Gastrocnemius medialis (tissue), 4 donors: ENCODE measurements around the gene LEFTY1. TPM values are rescaled to one million over a fixed set of nuclear protein-coding genes. Genes with fewer than 3 reads are reported as not detected.

Experiments used
- ATAC-seq, 2 donors: fragments of 150-250 bp; one replicate each; pipeline ENCODE4 v1.9.1; 2016
- DNase-seq, 2 donors: peaks; one replicate each; pipeline ENCODE4 v3.0.0-alpha.2; 2019
- H3K27ac ChIP-seq, 4 donors: fragments of 200-600 bp; sonication (generic); 1 replicate in 1 of 4; 2 replicates in 3 of 4; pipeline ENCODE4 v1.5.1; 2016 to 2018; ENCODE audit warnings: mild to moderate bottlenecking in 2 of 4, moderate library complexity in 1 of 4
- H3K27me3 ChIP-seq, 3 donors: fragments of 200-600 bp; sonication (generic) in 2 of 3; 1 replicate in 1 of 3; 2 replicates in 2 of 3; pipeline versions ENCODE4 v1.5.1 to v1.6.0; 2016 to 2019; ENCODE audit warnings: mild to moderate bottlenecking in 1 of 3, moderate library complexity in 1 of 3
- H3K36me3 ChIP-seq, 2 donors: fragments of 200-600 bp; sonication (generic) in 1 of 2; one replicate each; pipeline ENCODE4 v1.5.1; 2017 to 2018
- H3K4me1 ChIP-seq, 2 donors: fragments of 200-600 bp; sonication (generic) in 1 of 2; one replicate each; pipeline ENCODE4 v1.5.1; 2016 to 2017; ENCODE audit warnings: mild to moderate bottlenecking in 2 of 2
- H3K4me3 ChIP-seq, 4 donors: fragments of 200-600 bp; sonication (generic) in 3 of 4; 1 replicate in 1 of 4; 2 replicates in 3 of 4; pipeline ENCODE4 v1.5.1; 2016 to 2019; ENCODE audit warnings: mild to moderate bottlenecking in 2 of 4
- H3K9me3 ChIP-seq, 3 donors: fragments of 200-600 bp; sonication (generic) in 2 of 3; 1 replicate in 1 of 3; 2 replicates in 2 of 3; pipeline ENCODE4 v1.5.1; 2016 to 2019
- CTCF ChIP-seq, 5 experiments: fragments of 450-650 bp in 3 of 5; fragments of 200-600 bp in 2 of 5; sonication (generic) in 2 of 5; IDR thresholded peaks in 4 of 5; conservative IDR thresholded peaks in 1 of 5; 1 replicate in 4 of 5; 2 replicates in 1 of 5; pipeline ENCODE4 v1.5.1; 2016 to 2019; ENCODE audit warnings: antibody characterized with exemption in 5 of 5, mild to moderate bottlenecking in 3 of 5, moderate library complexity in 3 of 5
- POLR2A ChIP-seq, 2 donors: fragments of 450-650 bp; IDR thresholded peaks; one replicate each; pipeline ENCODE4 v1.6.1; 2017; ENCODE audit warnings: antibody characterized with exemption in 2 of 2, mild to moderate bottlenecking in 2 of 2, moderate library complexity in 2 of 2
- in situ Hi-C, 4 donors: fragments of 200-750 bp; cut with MboI; loops; one replicate each; pipeline versions ENCODE4 v1.15.0 to v1.8.0; 2017; ENCODE audit warnings: low sequenced_read_pairs in 4 of 4
- intact Hi-C: fragments of 100-400 bp; cut with DNase I; formaldehyde crosslinking; loops from one replicate; pipeline ENCODE4 v1.15.1; 2023; ENCODE audit warnings: low total_unique reads
- total RNA-seq, 4 donors: library from RNA; depleted of rRNA; stranded (reverse); fragments of >200 nt; gene quantifications; one replicate each; pipeline versions ENCODE4 v1.1.0 to v1.2.3, GENCODE V29; 2016

Gene LEFTY1
- total RNA-seq, 4 donors from 2014 or later: 0.97 TPM; not detected in 3

- ATAC-seq (no peak), DNase-seq (no peak)
- Histone ChIP-seq H3K36me3 (peaks cover 0 to 66% of the 10 kb centered on the region in 2 donors), H3K27ac (no peak overlapping the region), H3K27me3 (no peaks in the 10 kb centered on the region), H3K4me1 (peaks cover 0 to 5% of the 10 kb centered on the region in 2 donors), H3K9me3 (no peaks in the 10 kb centered on the region), H3K4me3 (no peak overlapping the region)
- TF ChIP-seq CTCF (IDR thresholded peaks at IDR 0.05 in 4 of 5, conservative IDR thresholded peaks at IDR 0.05 in 1 of 5) (no peak), POLR2A (IDR thresholded peaks at IDR 0.05) (no peak)
- intact Hi-C loops (no loop called here), in situ Hi-C loops (no loop called here)
Observed at GRCh38 chr1:225871359-225872074, 17.4 kb downstream of the LEFTY1 start.

GRCh38 chr1:225870911-225871310, 18.0 kb downstream of the LEFTY1 start:
- H3K27me3 ChIP-seq: no peaks in the 10 kb centered on the region
- ATAC-seq: no peak
- H3K4me1 ChIP-seq: no peaks in the 10 kb centered on the region
- in situ Hi-C loops: no loop called here
- H3K27ac ChIP-seq: no peak overlapping the region
- H3K4me3 ChIP-seq: no peak overlapping the region
- H3K36me3 ChIP-seq: peaks cover 0 to 72% of the 10 kb centered on the region in 2 donors
- TF ChIP-seq CTCF (IDR thresholded peaks at IDR 0.05 in 4 of 5, conservative IDR thresholded peaks at IDR 0.05 in 1 of 5) (no peak), POLR2A (IDR thresholded peaks at IDR 0.05) (no peak)
- intact Hi-C loops: no loop called here
- H3K9me3 ChIP-seq: no peaks in the 10 kb centered on the region
- DNase-seq: no peak

GRCh38 chr1:225868631-225869330, 20.2 kb downstream of the LEFTY1 start:
- no peak for ATAC-seq
- in situ Hi-C loops: loop anchor here in 1 of 4 donors (10.0 kb wide), 1 partner anchor 106 kb away; no protein-coding TSS in a partner anchor
- DNase-seq: no peak
- Histone ChIP-seq H3K4me3 (no peak overlapping the region), H3K27ac (no peak overlapping the region), H3K36me3 (peaks cover 0 to 77% of the 10 kb centered on the region in 2 donors), H3K9me3 (no peaks in the 10 kb centered on the region), H3K27me3 (no peaks in the 10 kb centered on the region), H3K4me1 (no peaks in the 10 kb centered on the region)
- TF ChIP-seq POLR2A (IDR thresholded peaks at IDR 0.05) (no peak), CTCF (IDR thresholded peaks at IDR 0.05 in 4 of 5, conservative IDR thresholded peaks at IDR 0.05 in 1 of 5) (no peak)
- intact Hi-C loops: no loop called here

- DNase-seq: no peak
- Histone ChIP-seq H3K4me3 (no peak overlapping the region), H3K36me3 (peaks cover 0 to 79% of the 10 kb centered on the region in 2 donors), H3K4me1 (no peaks in the 10 kb centered on the region), H3K27me3 (no peaks in the 10 kb centered on the region), H3K9me3 (no peaks in the 10 kb centered on the region), H3K27ac (no peak overlapping the region)
- in situ Hi-C loops (loop anchor here in 1 of 4 donors (10.0 kb wide), 1 partner anchor 108 kb away; no protein-coding TSS in a partner anchor), intact Hi-C loops (no loop called here)
- TF ChIP-seq CTCF (IDR thresholded peaks at IDR 0.05 in 4 of 5, conservative IDR thresholded peaks at IDR 0.05 in 1 of 5) (no peak), POLR2A (IDR thresholded peaks at IDR 0.05) (no peak)
- ATAC-seq: no peak
Observed at GRCh38 chr1:225866981-225867380, 22.0 kb downstream of the LEFTY1 start.
